ENCODE data around the gene HSBP1L1.

Gene HSBP1L1

GRCh38 chr18:79917853-79918614 is 46.4 kb upstream of the HSBP1L1 start:
- DNase-seq (ENCODE audit: low read depth, low spot score), result no peak
- POLR2A ChIA-PET, result no interaction called here
- no peak overlapping the region for H3K4me3 ChIP-seq (ENCODE audit: low read depth, low read length)
- TF ChIP-seq CTCF (IDR thresholded peaks at IDR 0.05; ENCODE audit: insufficient read depth, low read length, missing control alignments), result no peak
- CTCF ChIA-PET, result no interaction called here

GRCh38 chr18:79918615-79919011 is 45.8 kb upstream of the HSBP1L1 start:
- H3K4me3 ChIP-seq (ENCODE audit: low read depth, low read length), result no peak overlapping the region
- ChIA-PET POLR2A (no interaction called here), CTCF (interaction anchor here (0.9 kb wide), 1 partner anchor 22 kb away, joined by 3 read pairs; no protein-coding TSS in a partner anchor)
- no peak for TF ChIP-seq CTCF (IDR thresholded peaks at IDR 0.05; ENCODE audit: insufficient read depth, low read length, missing control alignments)
- no peak for DNase-seq (ENCODE audit: low read depth, low spot score)

- TF ChIP-seq CTCF (IDR thresholded peaks at IDR 0.05; ENCODE audit: insufficient read depth, low read length, missing control alignments), result no peak
- DNase-seq (ENCODE audit: low read depth, low spot score), result no peak
- H3K4me3 ChIP-seq (ENCODE audit: low read depth, low read length), result no peak overlapping the region
- ChIA-PET POLR2A (no interaction called here), CTCF (interaction anchor here (0.9 kb wide), 1 partner anchor 23 kb away, joined by 3 read pairs; no protein-coding TSS in a partner anchor)
Observed at GRCh38 chr18:79919089-79919488, 45.4 kb upstream of the HSBP1L1 start.

- CTCF ChIA-PET, result interaction anchor here (1.1 kb wide), 1 partner anchor 12 kb away, joined by 3 read pairs; no protein-coding TSS in a partner anchor
- POLR2A ChIA-PET, result no interaction called here
- no peak for TF ChIP-seq CTCF (IDR thresholded peaks at IDR 0.05; ENCODE audit: insufficient read depth, low read length, missing control alignments)
- H3K4me3 ChIP-seq (ENCODE audit: low read depth, low read length), result no peak overlapping the region
- no peak for DNase-seq (ENCODE audit: low read depth, low spot score)
Observed at GRCh38 chr18:79921984-79922965, 42.2 kb upstream of the HSBP1L1 start.

GRCh38 chr18:79922971-79923411 is 41.5 kb upstream of the HSBP1L1 start:
- ChIA-PET CTCF (no interaction called here), POLR2A (no interaction called here)
- DNase-seq (ENCODE audit: low read depth, low spot score), result no peak
- H3K4me3 ChIP-seq (ENCODE audit: low read depth, low read length), result no peak overlapping the region
- no peak for TF ChIP-seq CTCF (IDR thresholded peaks at IDR 0.05; ENCODE audit: insufficient read depth, low read length, missing control alignments)

All from AG04449 (cell line).